HG03520 (cell line): ENCODE results near the gene INSR.
"Not testable (repeated sequence)": the region's sequence is repeated elsewhere in the genome, so short reads cannot be mapped to it uniquely, and the experiment has no call there.

Experiments
- ATAC-seq: cut with Tn5 transposase; IDR thresholded peaks from one replicate; pipeline ENCODE4 v1.9.1; 2021; ENCODE audit warnings: mild to moderate bottlenecking, moderate library complexity; ENCODE audit not compliant: unreplicated experiment

The INSR gene

GRCh38 chr19:7258041-7258839 lies 36.0 kb downstream of the INSR start:
- no peak for ATAC-seq

- no peak for ATAC-seq
Observed at GRCh38 chr19:7257148-7258040, 36.8 kb downstream of the INSR start.

- ATAC-seq = no peak
Observed at GRCh38 chr19:7255631-7256030, 38.6 kb downstream of the INSR start.

GRCh38 chr19:7255119-7255518 lies 39.1 kb downstream of the INSR start:
- ATAC-seq = no peak

GRCh38 chr19:7254590-7254989 lies 39.6 kb downstream of the INSR start:
- no peak for ATAC-seq

GRCh38 chr19:7252364-7252763 lies 41.9 kb downstream of the INSR start:
- ATAC-seq = no peak

GRCh38 chr19:7251494-7251893 lies 42.7 kb downstream of the INSR start:
- ATAC-seq = no peak

GRCh38 chr19:7250951-7251350 lies 43.3 kb downstream of the INSR start:
- ATAC-seq = no peak

GRCh38 chr19:7250057-7250596 lies 44.1 kb downstream of the INSR start:
- no peak for ATAC-seq

- no peak for ATAC-seq
Observed at GRCh38 chr19:7247155-7247554, 47.1 kb downstream of the INSR start.

GRCh38 chr19:7246601-7247000 lies 47.6 kb downstream of the INSR start:
- ATAC-seq = no peak

- no peak for ATAC-seq
Observed at GRCh38 chr19:7242601-7243258, 51.5 kb downstream of the INSR start.

GRCh38 chr19:7238051-7238450 lies 56.2 kb downstream of the INSR start:
- no peak for ATAC-seq

GRCh38 chr19:7236153-7236552 lies 58.1 kb downstream of the INSR start:
- no peak for ATAC-seq

GRCh38 chr19:7230826-7231225 lies 63.4 kb downstream of the INSR start:
- ATAC-seq = no peak

- ATAC-seq = no peak
Observed at GRCh38 chr19:7229735-7230134, 64.5 kb downstream of the INSR start.

GRCh38 chr19:7228935-7229541 lies 65.2 kb downstream of the INSR start:
- no peak for ATAC-seq

GRCh38 chr19:7227735-7228134 lies 66.5 kb downstream of the INSR start:
- ATAC-seq = no peak

GRCh38 chr19:7227149-7227548 lies 67.1 kb downstream of the INSR start:
- ATAC-seq = not testable (repeated sequence)

- ATAC-seq = no peak
Observed at GRCh38 chr19:7226739-7227138, 67.5 kb downstream of the INSR start.

GRCh38 chr19:7225741-7226140 lies 68.5 kb downstream of the INSR start:
- no peak for ATAC-seq
